Measurements from ENCODE around the gene TBC1D2. TPM values are rescaled to one million over a fixed set of nuclear protein-coding genes. Genes with fewer than 3 reads are reported as not detected.
"Not testable (repeated sequence)": the region's sequence is repeated elsewhere in the genome, so short reads cannot be mapped to it uniquely, and the experiment has no call there.

Gene TBC1D2
- total RNA-seq, 2 experiments from 2014 or later: 1.5 TPM

GRCh38 chr9:98276907-98277469, 21.5 kb upstream of the TBC1D2 start:
- POLR2A ChIA-PET: no interaction called here
- DNase-seq: no peak
- Mint-ChIP-seq H3K27ac (no peak overlapping the region), H3K27me3 (peaks cover 1% of the 10 kb centered on the region), H3K4me1 (ENCODE audit: low read depth) (no peaks in the 10 kb centered on the region), H3K4me3 (no peak overlapping the region), H3K9me3 (no peaks in the 10 kb centered on the region), H3K36me3 (ENCODE audit: low read depth) (no peaks in the 10 kb centered on the region)
- no peak for ATAC-seq
- intact Hi-C loops (cut with micrococcal nuclease): no loop called here
- no peak for TF ChIP-seq CTCF (IDR thresholded peaks at IDR 0.05)
- CTCF ChIA-PET: no interaction called here

GRCh38 chr9:98275159-98275558, 19.7 kb upstream of the TBC1D2 start:
- Mint-ChIP-seq H3K27me3 (no peaks in the 10 kb centered on the region), H3K4me3 (no peak overlapping the region), H3K27ac (no peak overlapping the region), H3K9me3 (no peaks in the 10 kb centered on the region), H3K4me1 (ENCODE audit: low read depth) (no peaks in the 10 kb centered on the region), H3K36me3 (ENCODE audit: low read depth) (no peaks in the 10 kb centered on the region)
- no peak for TF ChIP-seq CTCF (IDR thresholded peaks at IDR 0.05)
- intact Hi-C loops (cut with micrococcal nuclease): no loop called here
- ATAC-seq: no peak
- CTCF ChIA-PET: no interaction called here
- POLR2A ChIA-PET: no interaction called here
- DNase-seq: no peak

- H3K4me1 Mint-ChIP-seq (ENCODE audit: low read depth): no peaks in the 10 kb centered on the region
- H3K9me3 Mint-ChIP-seq: no peaks in the 10 kb centered on the region
- ATAC-seq (no peak), DNase-seq (no peak)
- CTCF ChIA-PET: no interaction called here
- intact Hi-C loops (cut with micrococcal nuclease): no loop called here
- H3K27me3 Mint-ChIP-seq: no peaks in the 10 kb centered on the region
- H3K36me3 Mint-ChIP-seq (ENCODE audit: low read depth): no peaks in the 10 kb centered on the region
- H3K4me3 Mint-ChIP-seq: no peak overlapping the region
- POLR2A ChIA-PET: no interaction called here
- TF ChIP-seq CTCF (IDR thresholded peaks at IDR 0.05): no peak
- no peak overlapping the region for H3K27ac Mint-ChIP-seq
Measured at GRCh38 chr9:98272083-98272482, 16.6 kb upstream of the TBC1D2 start.

DNA sequence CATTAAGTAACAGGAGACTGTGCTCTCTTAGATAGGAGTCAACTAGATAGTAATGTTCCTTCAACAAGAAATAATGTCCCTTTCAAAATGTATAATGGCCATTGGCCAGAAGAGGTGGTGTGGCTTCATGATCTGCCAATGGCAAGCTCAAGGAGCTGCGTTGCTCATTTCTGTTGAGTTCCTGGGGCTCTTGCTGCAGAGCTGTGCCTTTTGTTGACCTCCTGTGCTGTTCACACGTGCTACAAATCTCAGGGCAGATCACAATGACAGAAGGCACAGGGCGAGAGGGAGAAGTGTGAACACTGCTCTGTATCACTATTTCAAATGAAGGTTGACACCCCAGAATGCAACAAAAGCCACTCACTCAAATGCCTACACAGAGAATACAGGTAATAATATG, 16.0 kb upstream of the TBC1D2 start:
- H3K27me3 Mint-ChIP-seq: no peaks in the 10 kb centered on the region
- ATAC-seq (no peak), DNase-seq (no peak)
- intact Hi-C loops (cut with micrococcal nuclease): no loop called here
- no peak overlapping the region for H3K27ac Mint-ChIP-seq
- POLR2A ChIA-PET: no interaction called here
- no peaks in the 10 kb centered on the region for H3K4me1 Mint-ChIP-seq (ENCODE audit: low read depth)
- no peaks in the 10 kb centered on the region for H3K36me3 Mint-ChIP-seq (ENCODE audit: low read depth)
- no peak for TF ChIP-seq CTCF (IDR thresholded peaks at IDR 0.05)
- CTCF ChIA-PET: no interaction called here
- no peak overlapping the region for H3K4me3 Mint-ChIP-seq
- H3K9me3 Mint-ChIP-seq: no peaks in the 10 kb centered on the region

- ATAC-seq; POLR2A ChIA-PET; H3K27ac Mint-ChIP-seq; intact Hi-C loops (cut with micrococcal nuclease); H3K4me3 Mint-ChIP-seq; H3K9me3 Mint-ChIP-seq; H3K36me3 Mint-ChIP-seq (ENCODE audit: low read depth); DNase-seq; H3K27me3 Mint-ChIP-seq; H3K4me1 Mint-ChIP-seq (ENCODE audit: low read depth); CTCF ChIA-PET: not testable (repeated sequence)
Measured at GRCh38 chr9:98270284-98270683, 14.8 kb upstream of the TBC1D2 start.

DNA sequence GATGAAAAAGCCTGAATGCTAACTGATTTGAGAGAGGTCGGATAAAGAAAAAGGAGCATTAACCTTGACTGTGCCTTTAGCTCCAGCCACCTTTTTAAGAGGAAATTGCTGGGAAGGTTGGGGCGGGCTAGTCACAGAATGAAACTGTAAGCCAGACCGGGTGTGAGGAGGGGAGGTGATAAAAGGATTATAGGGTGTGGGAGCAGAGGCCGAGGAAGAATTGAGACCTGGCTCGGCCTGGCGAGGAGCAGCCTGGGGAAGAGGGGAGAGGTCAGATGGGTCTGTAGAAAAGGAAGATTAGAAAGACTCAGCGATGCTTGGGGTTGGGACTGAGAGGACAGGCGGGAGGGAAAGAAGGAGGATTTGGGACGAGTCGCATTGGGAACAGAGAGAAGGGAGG, 14.2 kb upstream of the TBC1D2 start:
- H3K9me3 Mint-ChIP-seq: not testable (repeated sequence)
- intact Hi-C loops (cut with micrococcal nuclease): loop anchor here (10.0 kb wide), 1 partner anchor 165 kb away; no protein-coding TSS in a partner anchor

GRCh38 chr9:98267556-98267955, 12.1 kb upstream of the TBC1D2 start:
- intact Hi-C loops (cut with micrococcal nuclease): loop anchor here (10.0 kb wide), 1 partner anchor 163 kb away; no protein-coding TSS in a partner anchor
- H3K27me3 Mint-ChIP-seq; ATAC-seq; H3K36me3 Mint-ChIP-seq (ENCODE audit: low read depth); H3K4me1 Mint-ChIP-seq (ENCODE audit: low read depth); POLR2A ChIA-PET; H3K9me3 Mint-ChIP-seq; H3K4me3 Mint-ChIP-seq; DNase-seq; H3K27ac Mint-ChIP-seq: not testable (repeated sequence)
- CTCF ChIA-PET: interaction anchor here (0.6 kb wide), 1 partner anchor 68 kb away, joined by 4 read pairs; no protein-coding TSS in a partner anchor

More for the DNA sequence above, 14.2 kb upstream of the TBC1D2 start:
- DNase-seq; ATAC-seq; H3K27ac Mint-ChIP-seq; POLR2A ChIA-PET; H3K27me3 Mint-ChIP-seq; H3K4me3 Mint-ChIP-seq; CTCF ChIA-PET; H3K36me3 Mint-ChIP-seq (ENCODE audit: low read depth); H3K4me1 Mint-ChIP-seq (ENCODE audit: low read depth): not testable (repeated sequence)

Data from activated CD8-positive, alpha-beta T cell treated with anti-CD3 and anti-CD28 coated beads for 36 hours (primary cell).